Esophagus muscularis mucosa (tissue), 3 donors: ENCODE data around the gene TRAPPC10.

Experiments
- POLR2A ChIP-seq: fragments of 450-650 bp; IDR thresholded peaks from one replicate; pipeline ENCODE4 v1.6.1; 2017; ENCODE audit warnings: antibody characterized with exemption, moderate library complexity, mild to moderate bottlenecking, low read depth
- POLR2AphosphoS5 ChIP-seq, 2 donors: sonication (generic); formaldehyde crosslinking; IDR thresholded peaks; one replicate each; pipeline ENCODE4 v1.6.1; 2017; ENCODE audit warnings: antibody characterized with exemption in 2 of 2
- TF ChIP-seq, protein P1 (sequence below), 3 experiments: fragments of 200-600 bp in 2 of 3; fragments of 450-650 bp in 1 of 3; sonication (generic) in 2 of 3; IDR thresholded peaks; one replicate each; pipeline ENCODE4 v1.5.1; 2017 to 2019; ENCODE audit warnings: antibody characterized with exemption in 3 of 3, mild to moderate bottlenecking in 2 of 3, moderate library complexity in 1 of 3

GRCh38 chr21:44072111-44072510, 60.0 kb downstream of the TRAPPC10 start:
- TF ChIP-seq, protein P1, sequence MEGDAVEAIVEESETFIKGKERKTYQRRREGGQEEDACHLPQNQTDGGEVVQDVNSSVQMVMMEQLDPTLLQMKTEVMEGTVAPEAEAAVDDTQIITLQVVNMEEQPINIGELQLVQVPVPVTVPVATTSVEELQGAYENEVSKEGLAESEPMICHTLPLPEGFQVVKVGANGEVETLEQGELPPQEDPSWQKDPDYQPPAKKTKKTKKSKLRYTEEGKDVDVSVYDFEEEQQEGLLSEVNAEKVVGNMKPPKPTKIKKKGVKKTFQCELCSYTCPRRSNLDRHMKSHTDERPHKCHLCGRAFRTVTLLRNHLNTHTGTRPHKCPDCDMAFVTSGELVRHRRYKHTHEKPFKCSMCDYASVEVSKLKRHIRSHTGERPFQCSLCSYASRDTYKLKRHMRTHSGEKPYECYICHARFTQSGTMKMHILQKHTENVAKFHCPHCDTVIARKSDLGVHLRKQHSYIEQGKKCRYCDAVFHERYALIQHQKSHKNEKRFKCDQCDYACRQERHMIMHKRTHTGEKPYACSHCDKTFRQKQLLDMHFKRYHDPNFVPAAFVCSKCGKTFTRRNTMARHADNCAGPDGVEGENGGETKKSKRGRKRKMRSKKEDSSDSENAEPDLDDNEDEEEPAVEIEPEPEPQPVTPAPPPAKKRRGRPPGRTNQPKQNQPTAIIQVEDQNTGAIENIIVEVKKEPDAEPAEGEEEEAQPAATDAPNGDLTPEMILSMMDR (IDR thresholded peaks at IDR 0.05): no peak
- TF ChIP-seq POLR2A (no peak), POLR2AphosphoS5 (IDR thresholded peaks at IDR 0.05) (no peak)
